ENCODE measurements around the gene KRTAP12-3.

DNA sequence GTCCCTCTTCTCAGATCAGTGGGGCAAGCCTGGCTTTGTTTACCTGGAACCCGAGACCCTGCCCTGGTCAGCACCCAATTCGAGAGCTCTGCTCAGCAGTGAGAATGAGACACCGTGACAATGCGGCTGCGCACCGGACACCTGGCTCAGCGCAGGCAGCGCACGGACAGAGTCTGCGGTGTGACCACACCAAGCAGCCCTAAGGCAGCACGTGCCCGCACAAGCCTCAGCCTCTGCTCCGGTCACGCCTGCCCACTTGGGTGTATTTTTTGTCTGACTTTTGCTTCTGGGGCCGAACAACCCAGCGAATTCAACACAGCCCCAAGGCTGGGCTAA, 41.2 kb upstream of the KRTAP12-3 start:
- TF ChIP-seq, protein P1, sequence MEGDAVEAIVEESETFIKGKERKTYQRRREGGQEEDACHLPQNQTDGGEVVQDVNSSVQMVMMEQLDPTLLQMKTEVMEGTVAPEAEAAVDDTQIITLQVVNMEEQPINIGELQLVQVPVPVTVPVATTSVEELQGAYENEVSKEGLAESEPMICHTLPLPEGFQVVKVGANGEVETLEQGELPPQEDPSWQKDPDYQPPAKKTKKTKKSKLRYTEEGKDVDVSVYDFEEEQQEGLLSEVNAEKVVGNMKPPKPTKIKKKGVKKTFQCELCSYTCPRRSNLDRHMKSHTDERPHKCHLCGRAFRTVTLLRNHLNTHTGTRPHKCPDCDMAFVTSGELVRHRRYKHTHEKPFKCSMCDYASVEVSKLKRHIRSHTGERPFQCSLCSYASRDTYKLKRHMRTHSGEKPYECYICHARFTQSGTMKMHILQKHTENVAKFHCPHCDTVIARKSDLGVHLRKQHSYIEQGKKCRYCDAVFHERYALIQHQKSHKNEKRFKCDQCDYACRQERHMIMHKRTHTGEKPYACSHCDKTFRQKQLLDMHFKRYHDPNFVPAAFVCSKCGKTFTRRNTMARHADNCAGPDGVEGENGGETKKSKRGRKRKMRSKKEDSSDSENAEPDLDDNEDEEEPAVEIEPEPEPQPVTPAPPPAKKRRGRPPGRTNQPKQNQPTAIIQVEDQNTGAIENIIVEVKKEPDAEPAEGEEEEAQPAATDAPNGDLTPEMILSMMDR (IDR thresholded peaks at IDR 0.05), result no peak
- TF ChIP-seq POLR2A (IDR thresholded peaks at IDR 0.05), result no peak
- TF ChIP-seq POLR2AphosphoS5 (IDR thresholded peaks at IDR 0.05), result no peak
